HUES48 (cell line): ENCODE data around the gene ZBTB7C.

Experiments
- H3K27ac ChIP-seq: one replicate; pipeline ENCODE4 v1.7.0; 2013; ENCODE audit warnings: low read depth, low read length, inconsistent platforms
- H3K27me3 ChIP-seq: 2 replicates; pipeline ENCODE4 v1.6.1; 2013; ENCODE audit warnings: mild to moderate bottlenecking, low read length; ENCODE audit not compliant: control insufficient read depth, insufficient read depth
- H3K36me3 ChIP-seq: 2 replicates; pipeline ENCODE4 v1.6.1; 2013; ENCODE audit warnings: low read length; ENCODE audit not compliant: control insufficient read depth, insufficient read depth
- H3K4me1 ChIP-seq: 2 replicates; pipeline ENCODE4 v1.6.1; 2013; ENCODE audit warnings: mild to moderate bottlenecking, low read length; ENCODE audit not compliant: control insufficient read depth, insufficient read depth
- H3K4me3 ChIP-seq: 2 replicates; pipeline ENCODE4 v1.5.1; 2013; ENCODE audit warnings: mild to moderate bottlenecking, low read depth, low read length
- H3K9ac ChIP-seq: 2 replicates; pipeline ENCODE4 v1.6.1; 2013; ENCODE audit warnings: mild to moderate bottlenecking, low read depth, low read length, moderate library complexity
- H3K9me3 ChIP-seq: 2 replicates; pipeline ENCODE4 v1.6.1; 2013; ENCODE audit warnings: low read length; ENCODE audit not compliant: control insufficient read depth, insufficient read depth

The ZBTB7C gene

DNA sequence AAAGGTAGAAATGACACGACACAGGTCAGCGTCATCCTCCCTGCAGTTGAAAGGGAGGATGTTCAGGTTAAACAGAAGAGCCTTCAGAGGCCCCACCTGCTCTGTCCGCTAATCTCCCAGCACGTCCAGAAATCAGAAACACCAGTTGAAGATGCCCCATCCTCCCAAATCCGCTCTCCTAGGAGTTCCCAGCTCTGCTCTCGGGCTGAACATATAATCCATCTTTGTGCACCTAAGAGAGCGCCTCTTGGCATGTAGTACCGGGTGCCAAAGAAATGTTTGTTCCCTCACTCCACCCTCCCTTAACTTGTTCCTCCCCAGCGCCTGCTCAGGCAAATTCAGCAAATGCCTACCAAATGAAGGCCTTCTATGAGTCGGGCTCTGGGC lies 333.5 kb downstream of the ZBTB7C start:
- H3K36me3 ChIP-seq: no peaks in the 10 kb centered on the region
- H3K9ac ChIP-seq: no peak overlapping the region
- H3K4me1 ChIP-seq: peaks cover 14% of the 10 kb centered on the region
- no peaks in the 10 kb centered on the region for H3K9me3 ChIP-seq
- H3K4me3 ChIP-seq: no peak overlapping the region
- H3K27ac ChIP-seq: no peak overlapping the region
- H3K27me3 ChIP-seq: no peaks in the 10 kb centered on the region

- H3K9ac ChIP-seq: no peak overlapping the region
- H3K36me3 ChIP-seq: no peaks in the 10 kb centered on the region
- no peaks in the 10 kb centered on the region for H3K9me3 ChIP-seq
- H3K4me3 ChIP-seq: no peak overlapping the region
- H3K4me1 ChIP-seq: peaks cover 8% of the 10 kb centered on the region
- H3K27ac ChIP-seq: no peak overlapping the region
- no peaks in the 10 kb centered on the region for H3K27me3 ChIP-seq
Measured at GRCh38 chr18:48074929-48075706, 334.1 kb downstream of the ZBTB7C start.

- Histone ChIP-seq H3K9ac (no peak overlapping the region), H3K27me3 (no peaks in the 10 kb centered on the region), H3K27ac (no peak overlapping the region), H3K9me3 (no peaks in the 10 kb centered on the region), H3K4me1 (peaks cover 7% of the 10 kb centered on the region; the same call in 1 of the 2 replicates), H3K4me3 (no peak overlapping the region), H3K36me3 (no peaks in the 10 kb centered on the region)
Measured at GRCh38 chr18:48073211-48073930, 335.8 kb downstream of the ZBTB7C start.

GRCh38 chr18:48072428-48073204 lies 336.6 kb downstream of the ZBTB7C start:
- Histone ChIP-seq H3K9ac (no peak overlapping the region), H3K36me3 (no peaks in the 10 kb centered on the region), H3K27ac (peak overlapping the region; percentile 24), H3K27me3 (no peaks in the 10 kb centered on the region), H3K9me3 (no peaks in the 10 kb centered on the region), H3K4me3 (no peak overlapping the region), H3K4me1 (peaks cover 7% of the 10 kb centered on the region; the same call in 1 of the 2 replicates)

DNA sequence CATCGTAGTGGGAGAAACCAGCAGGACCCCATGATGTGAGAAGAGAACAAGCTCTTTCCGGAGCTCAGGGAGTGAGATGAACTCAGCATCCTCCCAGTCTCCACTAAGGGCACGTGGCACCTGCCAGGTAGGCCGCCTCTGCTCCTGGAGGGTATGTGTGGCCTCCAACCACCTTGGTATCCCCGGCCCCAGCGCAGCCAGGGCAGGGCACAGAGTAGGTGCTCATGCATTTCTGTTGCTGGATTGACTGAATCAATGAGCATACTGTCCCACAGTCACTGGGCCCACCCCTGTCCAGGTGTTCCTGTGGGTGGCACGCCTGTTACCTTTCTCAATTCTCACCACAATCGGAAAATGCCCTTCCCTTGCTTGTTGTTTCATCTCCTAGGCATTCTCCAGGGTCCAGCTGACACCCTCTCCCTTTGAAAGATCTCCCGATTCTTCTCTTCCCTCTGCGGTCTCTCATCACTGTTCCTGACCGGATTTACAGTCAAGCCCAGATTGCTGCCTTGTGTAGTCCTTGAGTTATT lies 340.2 kb downstream of the ZBTB7C start:
- peaks cover 7% of the 10 kb centered on the region; the same call in 1 of the 2 replicates for H3K4me1 ChIP-seq
- H3K4me3 ChIP-seq: no peak overlapping the region
- H3K36me3 ChIP-seq: no peaks in the 10 kb centered on the region
- H3K9ac ChIP-seq: no peak overlapping the region
- H3K27me3 ChIP-seq: no peaks in the 10 kb centered on the region
- H3K27ac ChIP-seq: no peak overlapping the region
- H3K9me3 ChIP-seq: no peaks in the 10 kb centered on the region

DNA sequence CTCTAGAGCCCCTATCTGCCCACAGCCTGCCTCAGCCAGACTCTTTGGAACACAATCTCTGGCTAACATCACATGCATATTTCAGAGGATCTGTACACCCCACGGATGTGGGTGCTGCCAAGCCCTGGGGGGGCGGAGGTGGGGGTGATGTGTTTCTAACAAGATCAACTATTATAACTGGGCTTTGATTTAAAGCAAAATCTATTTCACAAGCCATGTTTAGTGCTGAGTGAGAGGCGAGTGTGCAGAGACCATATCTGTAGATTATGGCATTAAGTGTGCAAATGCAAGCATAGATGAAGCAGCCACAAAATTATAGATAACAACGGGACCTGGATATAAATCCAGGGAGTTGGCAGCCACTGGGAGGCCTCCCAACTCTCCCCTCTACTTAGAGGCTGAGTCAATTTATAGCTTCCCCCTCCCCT lies 342.9 kb downstream of the ZBTB7C start:
- Histone ChIP-seq H3K9ac (no peak overlapping the region), H3K4me1 (no peaks in the 10 kb centered on the region), H3K27me3 (no peaks in the 10 kb centered on the region), H3K36me3 (no peaks in the 10 kb centered on the region), H3K27ac (no peak overlapping the region), H3K9me3 (no peaks in the 10 kb centered on the region), H3K4me3 (no peak overlapping the region)

DNA sequence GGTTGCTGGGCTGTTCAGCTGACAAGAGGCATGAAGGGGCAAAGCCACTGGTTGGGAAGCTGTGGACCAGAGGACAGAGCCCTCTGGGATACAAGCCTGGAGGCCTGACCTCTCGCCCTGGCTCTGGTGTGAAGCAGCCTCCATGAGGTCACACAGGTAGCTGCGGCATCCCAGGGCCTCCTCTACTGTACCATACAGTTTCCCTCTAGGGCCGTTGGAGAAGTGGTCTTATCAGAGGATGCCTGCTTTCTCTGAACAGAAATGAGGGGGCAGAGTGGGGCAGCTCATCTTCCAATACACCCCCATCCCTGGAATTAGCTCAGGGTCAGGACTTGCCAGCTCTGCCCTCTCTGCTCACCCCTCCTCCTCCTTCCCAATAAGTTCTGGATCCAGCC lies 343.6 kb downstream of the ZBTB7C start:
- Histone ChIP-seq H3K27ac (no peak overlapping the region), H3K36me3 (no peaks in the 10 kb centered on the region), H3K4me3 (no peak overlapping the region)

GRCh38 chr18:48064978-48065600 lies 344.1 kb downstream of the ZBTB7C start:
- Histone ChIP-seq H3K36me3 (no peaks in the 10 kb centered on the region), H3K27ac (no peak overlapping the region), H3K27me3 (no peaks in the 10 kb centered on the region), H3K9me3 (no peaks in the 10 kb centered on the region), H3K4me3 (no peak overlapping the region), H3K9ac (no peak overlapping the region), H3K4me1 (0 out of 2 replicates have a peak, but pooled peaks cover 2% of the 10 kb centered on the region)

More for the DNA sequence above, 343.6 kb downstream of the ZBTB7C start:
- Histone ChIP-seq H3K9ac (no peak overlapping the region), H3K9me3 (no peaks in the 10 kb centered on the region), H3K4me1 (no peaks in the 10 kb centered on the region), H3K27me3 (no peaks in the 10 kb centered on the region)

GRCh38 chr18:48061781-48062570 lies 347.2 kb downstream of the ZBTB7C start:
- no peaks in the 10 kb centered on the region for H3K9me3 ChIP-seq
- no peak overlapping the region for H3K9ac ChIP-seq

DNA sequence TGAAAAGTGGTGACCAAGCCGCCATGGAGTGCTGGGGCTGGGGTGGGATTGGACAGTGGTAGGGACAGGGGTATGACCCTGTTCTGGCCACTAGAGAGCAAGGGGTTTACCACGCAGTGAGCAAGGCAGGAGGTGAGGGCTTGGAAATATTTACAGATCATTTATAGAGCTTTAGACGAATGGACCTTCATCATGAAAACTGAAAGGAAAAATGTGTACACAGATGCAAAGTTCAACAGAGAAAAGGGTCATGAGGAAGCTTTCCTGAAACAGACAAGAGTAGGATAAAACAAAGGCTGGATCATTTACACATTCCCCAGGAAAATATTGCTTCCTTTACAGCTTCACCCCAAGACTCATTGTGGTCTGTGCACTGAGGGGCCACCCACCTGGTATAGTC lies 348.2 kb downstream of the ZBTB7C start:
- H3K36me3 ChIP-seq: no peaks in the 10 kb centered on the region
- no peak overlapping the region for H3K27ac ChIP-seq
- H3K4me1 ChIP-seq: peaks cover 15% of the 10 kb centered on the region
- H3K9ac ChIP-seq: no peak overlapping the region
- no peak overlapping the region for H3K4me3 ChIP-seq
- H3K9me3 ChIP-seq: no peaks in the 10 kb centered on the region
- H3K27me3 ChIP-seq: no peaks in the 10 kb centered on the region

More at GRCh38 chr18:48061781-48062570, 347.2 kb downstream of the ZBTB7C start:
- Histone ChIP-seq H3K27ac (no peak overlapping the region), H3K4me3 (no peak overlapping the region), H3K27me3 (no peaks in the 10 kb centered on the region), H3K4me1 (peaks cover 15% of the 10 kb centered on the region), H3K36me3 (no peaks in the 10 kb centered on the region)
